Stomach (tissue), 4 donors: ENCODE measurements around the gene KCNK10.

Experiments used
- CTCF ChIP-seq, 7 experiments: fragments of 450-650 bp in 4 of 7; fragments of 200-600 bp in 3 of 7; sonication (generic) in 3 of 7; IDR thresholded peaks; one replicate each; pipeline ENCODE4 v1.5.1; 2016 to 2019; ENCODE audit warnings: antibody characterized with exemption in 7 of 7, control low read depth in 2 of 7, mild to moderate bottlenecking in 1 of 7
- POLR2A ChIP-seq, 4 donors: fragments of 450-650 bp; IDR thresholded peaks; one replicate each; pipeline ENCODE4 v1.6.1; 2016; ENCODE audit warnings: antibody characterized with exemption in 4 of 4, control low read depth in 2 of 4, mild to moderate bottlenecking in 1 of 4, moderate library complexity in 1 of 4
- POLR2AphosphoS5 ChIP-seq, 3 donors: sonication (generic); formaldehyde crosslinking; IDR thresholded peaks; one replicate each; pipeline ENCODE4 v1.6.1; 2016; ENCODE audit warnings: antibody characterized with exemption in 3 of 3

DNA sequence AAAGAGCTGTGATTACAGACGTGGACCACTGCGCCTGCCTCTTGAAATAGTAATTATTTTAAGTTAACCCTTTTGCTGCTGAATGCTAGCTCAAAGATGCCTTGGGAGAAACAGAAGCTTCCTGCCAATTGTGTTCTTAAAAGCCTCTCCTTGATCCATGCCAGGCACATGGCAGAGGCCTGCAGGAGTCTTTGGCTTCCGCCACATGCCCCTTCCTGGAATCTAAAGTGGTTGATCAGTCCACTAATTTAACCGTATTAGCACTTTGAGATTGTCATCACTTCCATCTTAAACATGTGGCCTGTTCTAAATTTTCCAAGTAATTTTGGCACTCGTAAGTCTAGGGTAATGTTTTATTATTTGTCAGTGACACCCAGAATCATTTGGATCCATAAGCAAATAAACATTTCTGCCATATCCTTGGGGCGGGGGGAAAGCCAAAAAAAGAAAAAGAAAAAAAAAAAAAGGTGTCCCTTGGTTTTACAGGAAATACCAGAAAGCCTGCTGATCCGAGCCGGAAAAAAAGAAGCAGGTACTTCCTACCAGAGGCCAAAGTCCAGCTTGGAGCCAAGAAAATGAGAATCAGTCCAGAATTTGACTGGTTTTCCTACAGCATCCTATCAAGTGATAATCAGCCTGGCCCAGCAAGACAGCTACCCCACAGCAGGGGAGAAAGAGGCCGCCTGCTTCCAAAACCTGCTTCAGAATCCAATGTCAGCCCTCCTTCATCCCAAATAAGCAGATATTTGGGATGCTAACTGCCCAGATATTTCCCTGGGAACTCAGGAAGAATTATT is 104.8 kb downstream of the KCNK10 start:
- no peak for TF ChIP-seq POLR2AphosphoS5 (IDR thresholded peaks at IDR 0.05)
- TF ChIP-seq CTCF (IDR thresholded peaks at IDR 0.05), result no peak
- no peak for TF ChIP-seq POLR2A (IDR thresholded peaks at IDR 0.05)
